GM12892 (cell line): ENCODE measurements around the gene BIRC3.
"Not testable (repeated sequence)": the region's sequence is repeated elsewhere in the genome, so short reads cannot be mapped to it uniquely, and the experiment has no call there.

Experiments used
- DNase-seq: peaks from one replicate; pipeline ENCODE4 v3.0.0; 2011; ENCODE audit not compliant: insufficient read length
- FAIRE-seq: peaks from 2 replicates; lab custom pipeline; 2011; peaks lifted over from hg19 to GRCh38; lab: Jason Lieb, UNC
- POLR2A ChIP-seq: IDR thresholded peaks from 2 replicates; pipeline ENCODE4 v1.6.1; 2011; ENCODE audit warnings: low read depth, low read length, control low read depth
- POLR2AphosphoS5 ChIP-seq: IDR thresholded peaks from 2 replicates; pipeline ENCODE4 v1.6.1; 2011; ENCODE audit warnings: low read depth, low read length, control low read depth
- TAF1 ChIP-seq: IDR thresholded peaks from 2 replicates; pipeline ENCODE4 v1.6.1; 2011; ENCODE audit warnings: low read depth, mild to moderate bottlenecking, control low read depth, low read length, borderline replicate concordance

BIRC3 gene

GRCh38 chr11:102284008-102284407 lies 33.3 kb upstream of the BIRC3 start:
- FAIRE-seq: no peak
- no peak for TF ChIP-seq POLR2A
- no peak for TF ChIP-seq POLR2AphosphoS5
- TF ChIP-seq TAF1: no peak
- DNase-seq: no peak

- DNase-seq (no peak), FAIRE-seq (no peak)
- TF ChIP-seq POLR2AphosphoS5: no peak
- no peak for TF ChIP-seq TAF1
- no peak for TF ChIP-seq POLR2A
Observed at GRCh38 chr11:102286292-102286691, 31.0 kb upstream of the BIRC3 start.

DNA sequence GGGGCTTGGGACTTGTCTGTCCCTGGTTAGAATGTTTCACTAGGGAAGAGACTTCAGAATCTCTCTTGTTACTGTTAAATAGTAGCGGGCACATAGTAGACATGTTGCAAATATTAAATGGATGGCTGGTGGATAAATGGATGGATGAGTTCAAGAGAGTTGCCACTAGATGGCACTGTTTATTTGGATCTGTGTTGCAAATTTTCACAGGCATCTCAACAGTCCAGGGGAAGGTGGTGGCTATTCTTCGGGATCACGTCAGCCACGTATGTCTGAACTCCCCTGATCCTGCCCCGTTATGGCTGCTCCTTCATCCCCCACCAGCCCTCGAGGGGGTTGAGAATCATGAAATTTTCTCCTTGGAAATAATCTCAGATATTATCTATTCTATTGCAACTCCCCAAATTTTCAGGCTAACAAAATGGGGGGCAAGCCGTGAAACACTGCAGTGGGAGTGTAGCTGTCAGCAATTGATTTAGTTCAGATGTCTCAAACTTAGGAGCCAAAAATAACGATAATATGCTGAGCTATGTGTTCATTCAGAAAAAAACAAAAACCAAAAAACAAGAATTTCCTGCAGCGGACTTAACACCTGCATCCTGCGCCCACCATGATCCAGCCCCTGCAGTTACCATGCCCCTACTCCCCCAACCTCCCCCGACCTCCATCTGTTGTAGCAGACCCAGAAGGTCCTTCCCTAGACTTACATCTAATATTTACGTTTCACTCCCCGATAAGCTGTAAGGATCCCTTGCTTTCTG lies 29.1 kb upstream of the BIRC3 start:
- DNase-seq (peak; percentile 50), FAIRE-seq (peak; percentile 30)
- no peak for TF ChIP-seq POLR2A
- TF ChIP-seq TAF1: no peak
- no peak for TF ChIP-seq POLR2AphosphoS5

DNA sequence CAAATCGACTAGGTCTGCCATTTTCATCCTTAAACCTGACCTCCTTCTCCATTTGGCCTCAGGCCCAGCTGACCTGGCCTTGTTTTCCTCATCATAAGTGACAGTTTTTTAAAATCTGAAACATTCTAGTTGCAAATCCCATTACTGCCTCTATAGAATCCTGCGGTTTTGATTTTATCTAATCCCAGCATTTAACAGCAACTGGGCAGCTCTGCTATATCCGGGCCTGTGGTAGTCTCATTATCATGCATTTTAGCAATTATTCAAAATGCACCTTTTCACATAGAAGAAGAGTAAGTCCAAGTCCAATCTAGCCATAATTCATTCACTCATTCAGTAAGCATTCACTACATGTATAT lies 28.6 kb upstream of the BIRC3 start:
- TF ChIP-seq TAF1 (no peak), POLR2AphosphoS5 (no peak), POLR2A (no peak)
- DNase-seq (no peak), FAIRE-seq (peak; percentile 54)

DNA sequence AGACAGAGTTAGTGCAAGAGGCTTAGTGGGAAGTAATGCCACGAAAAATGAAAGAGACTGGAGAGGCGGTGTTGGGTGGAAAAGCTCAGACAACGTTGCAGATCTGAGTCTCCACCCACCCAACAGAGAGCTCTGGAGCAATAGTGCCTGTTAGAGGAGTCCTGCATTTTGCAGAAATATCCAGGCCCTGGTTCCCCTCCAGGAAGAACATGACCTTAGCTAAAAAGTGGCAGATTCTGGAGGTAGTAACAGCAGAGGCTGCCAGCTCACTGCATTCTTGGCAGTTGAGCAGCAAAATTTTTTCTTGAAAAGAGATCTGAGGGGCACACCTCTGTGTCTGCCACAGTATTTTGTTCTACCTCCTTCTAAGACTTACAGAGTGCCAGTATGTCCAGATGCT lies 27.7 kb upstream of the BIRC3 start:
- FAIRE-seq: no peak
- DNase-seq: no peak
- TF ChIP-seq POLR2A: no peak
- TF ChIP-seq POLR2AphosphoS5: no peak
- TF ChIP-seq TAF1: no peak

DNA sequence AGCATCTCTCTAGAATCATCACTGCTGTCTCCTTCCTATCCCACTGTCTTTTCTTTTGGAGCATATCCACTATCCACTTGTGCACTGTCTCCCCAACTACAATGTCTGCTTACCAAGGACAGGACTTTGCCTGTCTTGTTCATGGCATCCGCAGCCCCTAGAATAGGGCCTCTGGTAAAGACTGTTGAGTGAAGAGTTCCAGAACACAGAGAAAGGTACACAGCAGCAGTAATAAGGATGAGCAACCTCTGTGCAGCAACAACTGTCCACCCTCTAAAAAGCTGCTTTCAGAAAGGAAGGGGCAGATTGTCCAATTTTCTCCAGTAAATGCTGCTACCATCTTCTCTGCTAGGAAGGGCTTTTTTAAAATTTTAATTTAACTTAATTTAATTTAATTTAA lies 25.5 kb upstream of the BIRC3 start:
- FAIRE-seq (no peak), DNase-seq (no peak)
- TF ChIP-seq TAF1: no peak
- no peak for TF ChIP-seq POLR2AphosphoS5
- no peak for TF ChIP-seq POLR2A

DNA sequence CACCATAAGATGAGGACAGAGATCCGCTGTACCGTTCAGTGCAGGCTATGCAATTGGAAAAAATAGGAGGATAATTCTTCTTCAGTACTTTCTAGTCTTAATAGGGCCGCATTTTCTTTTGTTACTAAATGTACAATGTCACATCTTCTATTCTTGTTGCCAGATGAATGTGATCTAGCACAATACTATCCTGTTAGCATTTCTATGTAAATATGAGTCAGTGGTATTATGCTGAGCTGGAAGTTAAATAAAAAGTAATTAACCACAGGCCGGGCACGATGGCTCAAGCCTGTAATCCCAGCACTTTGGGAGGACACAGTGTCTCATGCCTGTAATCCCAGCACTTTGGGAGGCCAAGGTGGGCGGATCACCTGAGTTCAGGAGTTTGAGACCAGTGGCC lies 24.4 kb upstream of the BIRC3 start:
- TF ChIP-seq POLR2A (no peak), POLR2AphosphoS5 (no peak), TAF1 (no peak)
- FAIRE-seq: no peak

GRCh38 chr11:102293873-102294601 lies 23.2 kb upstream of the BIRC3 start:
- DNase-seq: no peak
- peak; percentile 96 for FAIRE-seq
- TF ChIP-seq POLR2AphosphoS5 (no peak), TAF1 (no peak), POLR2A (no peak)

More for the DNA sequence above, 24.4 kb upstream of the BIRC3 start:
- no peak for DNase-seq

- FAIRE-seq: peak; percentile 38
- no peak for TF ChIP-seq POLR2AphosphoS5
- no peak for TF ChIP-seq TAF1
- TF ChIP-seq POLR2A: no peak
- no peak for DNase-seq
Observed at GRCh38 chr11:102295045-102295444, 22.2 kb upstream of the BIRC3 start.

DNA sequence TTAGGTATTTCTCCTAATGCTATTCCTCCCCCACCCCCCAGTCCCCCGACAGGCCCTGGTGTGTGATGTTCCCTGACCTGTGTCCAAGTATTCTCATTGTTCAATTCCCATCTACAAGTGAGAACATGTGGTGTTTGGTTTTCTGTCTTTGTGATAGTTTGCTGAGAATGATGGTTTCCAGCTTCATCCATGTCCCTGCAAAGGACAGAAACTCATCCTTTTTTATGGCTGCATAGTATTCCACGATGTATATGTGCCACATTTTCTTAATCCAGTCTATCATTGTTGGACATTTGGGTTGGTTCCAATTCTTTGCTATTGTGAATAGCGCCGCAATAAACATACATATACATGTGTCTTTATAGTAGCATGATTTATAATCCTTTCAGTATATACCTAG lies 20.5 kb upstream of the BIRC3 start:
- FAIRE-seq, DNase-seq: not testable (repeated sequence)

- not testable (repeated sequence) for DNase-seq, FAIRE-seq
Observed at GRCh38 chr11:102300837-102301236, 16.4 kb upstream of the BIRC3 start.

GRCh38 chr11:102302241-102302640 lies 15.0 kb upstream of the BIRC3 start:
- TF ChIP-seq POLR2A (no peak), TAF1 (no peak), POLR2AphosphoS5 (no peak)
- no peak for DNase-seq

More at GRCh38 chr11:102302241-102302640, 15.0 kb upstream of the BIRC3 start:
- FAIRE-seq: no peak
